GM23338 (cell line): ENCODE measurements around the gene IQCF2. TPM values are rescaled to one million over a fixed set of nuclear protein-coding genes. Genes with fewer than 3 reads are reported as not detected.
"Not testable (repeated sequence)": the region's sequence is repeated elsewhere in the genome, so short reads cannot be mapped to it uniquely, and the experiment has no call there.

Experiments
- ATAC-seq: fragments of 200-7000 bp; cut with Tn5 transposase; 3 replicates; pipeline ENCODE4 v1.9.1; 2020
- DNase-seq: peaks from one replicate; pipeline ENCODE4 v3.0.0-alpha.2; 2015; ENCODE audit warnings: low spot score
- H2AFZ ChIP-seq: fragments of 200-600 bp; sonication (generic); 2 replicates; pipeline ENCODE4 v1.8.0; 2016; ENCODE audit warnings: antibody characterized with exemption, mild to moderate bottlenecking, moderate library complexity
- H3F3A ChIP-seq: fragments of 200-600 bp; sonication (generic); replicated peaks from 2 replicates; pipeline ENCODE4 v1.8.0; 2017; ENCODE audit warnings: antibody characterized with exemption, mixed run types, low read depth
- H3K27ac ChIP-seq: fragments of 200-600 bp; sonication (generic); 2 replicates; pipeline ENCODE4 v1.6.1; 2016; ENCODE audit warnings: low read depth
- H3K27me3 ChIP-seq: fragments of 200-600 bp; sonication (generic); 2 replicates; pipeline ENCODE4 v1.8.0; 2016; ENCODE audit warnings: mild to moderate bottlenecking, mixed run types, moderate library complexity; ENCODE audit not compliant: insufficient read depth
- H3K36me3 ChIP-seq: fragments of 200-600 bp; sonication (generic); 2 replicates; pipeline ENCODE4 v1.8.0; 2016; ENCODE audit warnings: mild to moderate bottlenecking; ENCODE audit not compliant: insufficient read depth
- H3K4me1 ChIP-seq: fragments of 200-600 bp; sonication (generic); 2 replicates; pipeline ENCODE4 v1.8.0; 2016; ENCODE audit warnings: mild to moderate bottlenecking, moderate library complexity; ENCODE audit not compliant: insufficient read depth
- H3K4me2 ChIP-seq: fragments of 200-600 bp; sonication (generic); 2 replicates; pipeline ENCODE4 v1.7.1; 2017; ENCODE audit warnings: mixed run types
- H3K4me3 ChIP-seq: fragments of 200-600 bp; sonication (generic); 2 replicates; pipeline ENCODE4 v1.6.1; 2016; ENCODE audit warnings: mixed run types
- H3K79me2 ChIP-seq: fragments of 200-600 bp; sonication (generic); replicated peaks from 2 replicates; pipeline ENCODE4 v1.8.0; 2017; ENCODE audit warnings: mild to moderate bottlenecking; ENCODE audit not compliant: insufficient read depth
- H3K9me2 ChIP-seq: fragments of 200-600 bp; sonication (generic); 2 replicates; pipeline ENCODE4 v1.8.0; 2017; ENCODE audit not compliant: insufficient read depth
- H4K20me1 ChIP-seq: fragments of 200-600 bp; sonication (generic); replicated peaks from 2 replicates; pipeline ENCODE4 v1.8.0; 2017; ENCODE audit warnings: mild to moderate bottlenecking; ENCODE audit not compliant: insufficient read depth
- H3K27ac Mint-ChIP-seq: 2 replicates; pipeline ENCODE4 v1.8.0; 2020; ENCODE audit warnings: inconsistent platforms, mild to moderate bottlenecking, moderate library complexity, mixed read lengths
- H3K27me3 Mint-ChIP-seq: 3 replicates; pipeline ENCODE4 v1.8.0; 2022; ENCODE audit warnings: low read depth, mild to moderate bottlenecking, moderate library complexity, mixed read lengths, inconsistent platforms; ENCODE audit not compliant: insufficient read depth, poor library complexity
- H3K36me3 Mint-ChIP-seq: 3 replicates; pipeline ENCODE4 v1.8.0; 2021; ENCODE audit warnings: low read depth, mild to moderate bottlenecking, inconsistent platforms, moderate library complexity, mixed read lengths
- H3K4me1 Mint-ChIP-seq: 3 replicates; pipeline ENCODE4 v1.8.0; 2020; ENCODE audit warnings: mild to moderate bottlenecking, inconsistent platforms, mixed read lengths
- H3K4me3 Mint-ChIP-seq: 3 replicates; pipeline ENCODE4 v1.8.0; 2021; ENCODE audit warnings: moderate library complexity, mild to moderate bottlenecking, inconsistent platforms, mixed read lengths
- H3K9me3 Mint-ChIP-seq: 3 replicates; pipeline ENCODE4 v1.8.0; 2020; ENCODE audit warnings: moderate library complexity, mild to moderate bottlenecking, inconsistent platforms, mixed read lengths
- CREB1 ChIP-seq: fragments of 250-450 bp; sonication (Bioruptor Pico); IDR thresholded peaks from 2 replicates; pipeline ENCODE4 v1.5.0; 2020; ENCODE audit warnings: low read depth, mild to moderate bottlenecking, moderate library complexity
- JUNB ChIP-seq: IDR thresholded peaks from one replicate; pipeline ENCODE4 v1.6.1; 2016; ENCODE audit warnings: antibody characterized with exemption; ENCODE audit not compliant: unreplicated experiment
- NANOG ChIP-seq: IDR thresholded peaks from 2 replicates; pipeline ENCODE4 v1.6.1; 2016; ENCODE audit warnings: antibody characterized with exemption, borderline replicate concordance
- POLR2AphosphoS5 ChIP-seq: IDR thresholded peaks from 2 replicates; pipeline ENCODE4 v1.6.1; 2016; ENCODE audit warnings: antibody characterized with exemption, low read depth
- STAT1 ChIP-seq: IDR thresholded peaks from one replicate; pipeline ENCODE4 v1.6.1; 2016; ENCODE audit warnings: antibody characterized with exemption; ENCODE audit not compliant: unreplicated experiment
- ZNF114 ChIP-seq: fragments of 250-450 bp; sonication (Bioruptor Pico); IDR thresholded peaks from 2 replicates; pipeline ENCODE4 v1.5.0; 2020; ENCODE audit warnings: mild to moderate bottlenecking, moderate library complexity
- polyA plus RNA-seq: library from polyadenylated mRNA; unstranded; fragments of >200 nt; fragmentation: Nextera tagmentation; extraction: Ambion mirVana; gene quantifications from 2 replicates; pipeline ENCODE4 v1.2.1, GENCODE V29; 2016
- total RNA-seq: library from RNA; depleted of rRNA; stranded (reverse); fragments of >200 nt; shearing (Covaris generic); gene quantifications from 2 replicates; pipeline ENCODE4 v1.2.3, GENCODE V29; 2014
- TF ChIP-seq, protein P1 (sequence below), 2 experiments: fragments of 200-600 bp in 1 of 2; sonication (generic) in 1 of 2; conservative IDR thresholded peaks; 2 replicates each; pipeline versions ENCODE4 v1.5.1 to v1.6.1; 2016 to 2017; ENCODE audit warnings: antibody characterized with exemption in 2 of 2, low read depth in 2 of 2, mild to moderate bottlenecking in 2 of 2, moderate library complexity in 1 of 2
- TF ChIP-seq, protein P2 (sequence below): fragments of 250-450 bp; sonication (Bioruptor Pico); IDR thresholded peaks from 2 replicates; pipeline ENCODE4 v1.5.0; 2020; ENCODE audit warnings: mild to moderate bottlenecking, moderate library complexity

The IQCF2 gene
- total and polyA plus RNA-seq, 2 experiments from 2014 or later: not detected

DNA sequence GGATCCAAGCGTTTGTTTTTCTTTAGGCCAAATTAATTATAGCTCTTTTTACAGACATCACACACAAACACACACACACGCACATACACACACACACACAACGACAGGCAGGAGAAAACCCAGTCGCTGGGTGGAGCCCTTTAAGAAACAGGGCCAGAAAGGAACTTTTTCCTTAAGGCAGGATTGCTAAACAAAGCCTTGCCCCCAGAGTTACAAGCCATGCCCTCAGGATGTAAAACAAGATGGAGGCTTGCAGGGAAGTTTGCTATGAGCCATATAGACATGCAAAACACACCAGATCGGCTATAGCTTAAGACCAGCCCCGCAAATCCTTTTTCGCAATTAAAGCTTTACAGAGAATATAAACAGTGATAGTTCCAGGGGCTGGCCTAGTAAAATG lies 16.3 kb upstream of the IQCF2 start:
- Mint-ChIP-seq H3K4me1 (peaks cover 10% of the 10 kb centered on the region), H3K36me3 (no peaks in the 10 kb centered on the region; the same call in 2 of the 3 replicates), H3K27me3 (no peaks in the 10 kb centered on the region), H3K27ac (peak overlapping the region; percentile 3; the same call in 1 of the 2 replicates), H3K4me3 (no peak overlapping the region), H3K9me3 (peaks cover 1% of the 10 kb centered on the region; the same call in 2 of the 3 replicates)
- Histone ChIP-seq H3K79me2 (no peaks in the 10 kb centered on the region), H3K36me3 (no peaks in the 10 kb centered on the region), H3K4me1 (peaks cover 13% of the 10 kb centered on the region; the same call in 1 of the 2 replicates), H3K9me2 (peaks cover 5% of the 10 kb centered on the region; the same call in 1 of the 2 replicates), H3K27me3 (no peaks in the 10 kb centered on the region), H4K20me1 (no peaks in the 10 kb centered on the region), H3K4me3 (no peak overlapping the region), H3K4me2 (peak overlapping the region; percentile 21; the same call in 1 of the 2 replicates), H2AFZ (peak overlapping the region; percentile 94), H3F3A (no peaks in the 10 kb centered on the region), H3K27ac (no peak overlapping the region; the same call in 1 of the 2 replicates)
- DNase-seq (peak; percentile 74), ATAC-seq (peak; percentile 84)
- no peak for TF ChIP-seq JUNB
- TF ChIP-seq, protein P1, sequence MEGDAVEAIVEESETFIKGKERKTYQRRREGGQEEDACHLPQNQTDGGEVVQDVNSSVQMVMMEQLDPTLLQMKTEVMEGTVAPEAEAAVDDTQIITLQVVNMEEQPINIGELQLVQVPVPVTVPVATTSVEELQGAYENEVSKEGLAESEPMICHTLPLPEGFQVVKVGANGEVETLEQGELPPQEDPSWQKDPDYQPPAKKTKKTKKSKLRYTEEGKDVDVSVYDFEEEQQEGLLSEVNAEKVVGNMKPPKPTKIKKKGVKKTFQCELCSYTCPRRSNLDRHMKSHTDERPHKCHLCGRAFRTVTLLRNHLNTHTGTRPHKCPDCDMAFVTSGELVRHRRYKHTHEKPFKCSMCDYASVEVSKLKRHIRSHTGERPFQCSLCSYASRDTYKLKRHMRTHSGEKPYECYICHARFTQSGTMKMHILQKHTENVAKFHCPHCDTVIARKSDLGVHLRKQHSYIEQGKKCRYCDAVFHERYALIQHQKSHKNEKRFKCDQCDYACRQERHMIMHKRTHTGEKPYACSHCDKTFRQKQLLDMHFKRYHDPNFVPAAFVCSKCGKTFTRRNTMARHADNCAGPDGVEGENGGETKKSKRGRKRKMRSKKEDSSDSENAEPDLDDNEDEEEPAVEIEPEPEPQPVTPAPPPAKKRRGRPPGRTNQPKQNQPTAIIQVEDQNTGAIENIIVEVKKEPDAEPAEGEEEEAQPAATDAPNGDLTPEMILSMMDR (conservative IDR thresholded peaks at IDR 0.05; ENCODE audit: low read depth in 2 of 2): peak in 1 of 2 experiments; percentile 40; a peak in 2 of 4 replicates

DNA sequence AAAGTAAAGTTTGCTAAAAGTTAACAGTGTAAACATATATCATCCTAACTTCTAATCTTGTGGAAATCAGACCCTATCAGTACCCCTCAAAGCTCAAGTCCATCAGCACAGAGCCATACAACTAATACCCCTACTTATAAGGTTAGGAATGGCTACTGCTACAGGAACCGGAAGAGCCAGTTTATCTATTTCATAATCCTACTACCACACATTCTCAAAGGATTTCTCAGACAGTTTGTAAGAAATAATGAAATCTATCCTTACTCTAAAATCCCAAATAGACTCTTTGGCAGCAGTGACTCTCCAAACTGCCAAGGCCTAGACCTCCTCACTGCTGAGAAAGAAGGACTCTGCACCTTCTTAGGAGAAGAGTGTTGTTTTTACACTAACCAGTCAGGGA lies 6.0 kb upstream of the IQCF2 start:
- not testable (repeated sequence) for H3F3A ChIP-seq, H2AFZ ChIP-seq, H3K9me2 ChIP-seq, DNase-seq, H4K20me1 ChIP-seq, H3K27me3 Mint-ChIP-seq, H3K27ac Mint-ChIP-seq, H3K4me3 Mint-ChIP-seq, ATAC-seq, H3K4me1 ChIP-seq, H3K4me3 ChIP-seq, H3K27ac ChIP-seq, H3K27me3 ChIP-seq, H3K36me3 ChIP-seq, H3K79me2 ChIP-seq, H3K4me2 ChIP-seq, H3K4me1 Mint-ChIP-seq, H3K36me3 Mint-ChIP-seq
- peaks cover 30% of the 10 kb centered on the region for H3K9me3 Mint-ChIP-seq

DNA sequence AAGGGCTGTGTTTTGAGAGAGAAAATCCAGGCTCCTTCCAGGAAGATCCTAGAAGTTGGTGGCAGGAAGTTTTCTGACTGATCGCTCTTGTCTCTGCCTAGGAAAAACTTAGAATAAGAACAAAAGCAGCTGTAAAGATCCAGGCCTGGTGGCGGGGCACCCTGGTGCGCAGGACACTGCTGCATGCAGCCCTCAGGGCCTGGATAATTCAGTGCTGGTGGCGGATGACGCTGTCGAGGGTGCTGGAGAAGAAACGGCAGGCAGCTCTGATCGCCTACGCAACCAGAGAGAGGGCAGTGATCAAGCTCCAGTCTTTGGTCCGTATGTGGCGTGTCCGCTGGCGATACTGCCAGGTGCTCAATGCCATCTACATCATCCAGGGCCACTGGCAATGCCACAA lies 1.5 kb downstream of the IQCF2 start:
- Mint-ChIP-seq H3K27ac (no peak overlapping the region), H3K4me3 (no peak overlapping the region)
- DNase-seq: no peak
- no peak for TF ChIP-seq JUNB
- TF ChIP-seq, protein P2, sequence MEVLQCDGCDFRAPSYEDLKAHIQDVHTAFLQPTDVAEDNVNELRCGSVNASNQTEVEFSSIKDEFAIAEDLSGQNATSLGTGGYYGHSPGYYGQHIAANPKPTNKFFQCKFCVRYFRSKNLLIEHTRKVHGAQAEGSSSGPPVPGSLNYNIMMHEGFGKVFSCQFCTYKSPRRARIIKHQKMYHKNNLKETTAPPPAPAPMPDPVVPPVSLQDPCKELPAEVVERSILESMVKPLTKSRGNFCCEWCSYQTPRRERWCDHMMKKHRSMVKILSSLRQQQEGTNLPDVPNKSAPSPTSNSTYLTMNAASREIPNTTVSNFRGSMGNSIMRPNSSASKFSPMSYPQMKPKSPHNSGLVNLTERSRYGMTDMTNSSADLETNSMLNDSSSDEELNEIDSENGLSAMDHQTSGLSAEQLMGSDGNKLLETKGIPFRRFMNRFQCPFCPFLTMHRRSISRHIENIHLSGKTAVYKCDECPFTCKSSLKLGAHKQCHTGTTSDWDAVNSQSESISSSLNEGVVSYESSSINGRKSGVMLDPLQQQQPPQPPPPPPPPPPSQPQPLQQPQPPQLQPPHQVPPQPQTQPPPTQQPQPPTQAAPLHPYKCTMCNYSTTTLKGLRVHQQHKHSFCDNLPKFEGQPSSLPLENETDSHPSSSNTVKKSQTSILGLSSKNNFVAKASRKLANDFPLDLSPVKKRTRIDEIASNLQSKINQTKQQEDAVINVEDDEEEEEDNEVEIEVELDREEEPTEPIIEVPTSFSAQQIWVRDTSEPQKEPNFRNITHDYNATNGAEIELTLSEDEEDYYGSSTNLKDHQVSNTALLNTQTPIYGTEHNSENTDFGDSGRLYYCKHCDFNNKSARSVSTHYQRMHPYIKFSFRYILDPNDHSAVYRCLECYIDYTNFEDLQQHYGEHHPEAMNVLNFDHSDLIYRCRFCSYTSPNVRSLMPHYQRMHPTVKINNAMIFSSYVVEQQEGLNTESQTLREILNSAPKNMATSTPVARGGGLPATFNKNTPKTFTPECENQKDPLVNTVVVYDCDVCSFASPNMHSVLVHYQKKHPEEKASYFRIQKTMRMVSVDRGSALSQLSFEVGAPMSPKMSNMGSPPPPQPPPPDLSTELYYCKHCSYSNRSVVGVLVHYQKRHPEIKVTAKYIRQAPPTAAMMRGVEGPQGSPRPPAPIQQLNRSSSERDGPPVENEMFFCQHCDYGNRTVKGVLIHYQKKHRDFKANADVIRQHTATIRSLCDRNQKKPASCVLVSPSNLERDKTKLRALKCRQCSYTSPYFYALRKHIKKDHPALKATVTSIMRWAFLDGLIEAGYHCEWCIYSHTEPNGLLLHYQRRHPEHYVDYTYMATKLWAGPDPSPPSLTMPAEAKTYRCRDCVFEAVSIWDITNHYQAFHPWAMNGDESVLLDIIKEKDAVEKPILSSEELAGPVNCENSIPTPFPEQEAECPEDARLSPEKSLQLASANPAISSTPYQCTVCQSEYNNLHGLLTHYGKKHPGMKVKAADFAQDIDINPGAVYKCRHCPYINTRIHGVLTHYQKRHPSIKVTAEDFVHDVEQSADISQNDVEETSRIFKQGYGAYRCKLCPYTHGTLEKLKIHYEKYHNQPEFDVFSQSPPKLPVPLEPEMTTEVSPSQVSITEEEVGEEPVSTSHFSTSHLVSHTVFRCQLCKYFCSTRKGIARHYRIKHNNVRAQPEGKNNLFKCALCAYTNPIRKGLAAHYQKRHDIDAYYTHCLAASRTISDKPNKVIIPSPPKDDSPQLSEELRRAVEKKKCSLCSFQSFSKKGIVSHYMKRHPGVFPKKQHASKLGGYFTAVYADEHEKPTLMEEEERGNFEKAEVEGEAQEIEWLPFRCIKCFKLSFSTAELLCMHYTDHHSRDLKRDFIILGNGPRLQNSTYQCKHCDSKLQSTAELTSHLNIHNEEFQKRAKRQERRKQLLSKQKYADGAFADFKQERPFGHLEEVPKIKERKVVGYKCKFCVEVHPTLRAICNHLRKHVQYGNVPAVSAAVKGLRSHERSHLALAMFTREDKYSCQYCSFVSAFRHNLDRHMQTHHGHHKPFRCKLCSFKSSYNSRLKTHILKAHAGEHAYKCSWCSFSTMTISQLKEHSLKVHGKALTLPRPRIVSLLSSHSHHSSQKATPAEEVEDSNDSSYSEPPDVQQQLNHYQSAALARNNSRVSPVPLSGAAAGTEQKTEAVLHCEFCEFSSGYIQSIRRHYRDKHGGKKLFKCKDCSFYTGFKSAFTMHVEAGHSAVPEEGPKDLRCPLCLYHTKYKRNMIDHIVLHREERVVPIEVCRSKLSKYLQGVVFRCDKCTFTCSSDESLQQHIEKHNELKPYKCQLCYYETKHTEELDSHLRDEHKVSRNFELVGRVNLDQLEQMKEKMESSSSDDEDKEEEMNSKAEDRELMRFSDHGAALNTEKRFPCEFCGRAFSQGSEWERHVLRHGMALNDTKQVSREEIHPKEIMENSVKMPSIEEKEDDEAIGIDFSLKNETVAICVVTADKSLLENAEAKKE (CRISPR knock-in tag): no peak
- TF ChIP-seq ZNF114 (CRISPR knock-in tag): no peak
- TF ChIP-seq POLR2AphosphoS5: no peak
- TF ChIP-seq NANOG: no peak
- TF ChIP-seq CREB1 (CRISPR knock-in tag): no peak
- no peak for TF ChIP-seq STAT1

More for the DNA sequence above, 1.5 kb downstream of the IQCF2 start:
- H3K36me3 ChIP-seq: no peaks in the 10 kb centered on the region
- no peak overlapping the region for H3K4me2 ChIP-seq
- H3K4me1 Mint-ChIP-seq: peaks cover 4% of the 10 kb centered on the region; the same call in 2 of the 3 replicates
- peak overlapping the region; percentile 43; the same call in 1 of the 2 replicates for H2AFZ ChIP-seq
- H4K20me1 ChIP-seq: no peaks in the 10 kb centered on the region
- no peak overlapping the region for H3K4me3 ChIP-seq
- no peaks in the 10 kb centered on the region for H3K36me3 Mint-ChIP-seq
- H3K27me3 Mint-ChIP-seq: peaks cover 2% of the 10 kb centered on the region
- 0 out of 2 replicates have a peak, but pooled peaks cover 6% of the 10 kb centered on the region for H3K9me2 ChIP-seq
- no peaks in the 10 kb centered on the region for H3K4me1 ChIP-seq
- ATAC-seq: peak; percentile 46; the same call in 2 of the 3 replicates
- no peaks in the 10 kb centered on the region for H3K79me2 ChIP-seq
- no peaks in the 10 kb centered on the region for H3F3A ChIP-seq
- no peaks in the 10 kb centered on the region for H3K27me3 ChIP-seq
- H3K27ac ChIP-seq: no peak overlapping the region
- peaks cover 12% of the 10 kb centered on the region for H3K9me3 Mint-ChIP-seq
